ENCODE measurements around the gene RNF224. TPM values are rescaled to one million over a fixed set of nuclear protein-coding genes. Genes with fewer than 3 reads are reported as not detected.

The RNF224 gene
- total and polyA plus RNA-seq, 2 of the 13 experiments (the other 11 are each of a cell fraction or from before 2014, with no cell fraction given) = 0.09 TPM; not detected in 1

- TF ChIP-seq, protein P1, sequence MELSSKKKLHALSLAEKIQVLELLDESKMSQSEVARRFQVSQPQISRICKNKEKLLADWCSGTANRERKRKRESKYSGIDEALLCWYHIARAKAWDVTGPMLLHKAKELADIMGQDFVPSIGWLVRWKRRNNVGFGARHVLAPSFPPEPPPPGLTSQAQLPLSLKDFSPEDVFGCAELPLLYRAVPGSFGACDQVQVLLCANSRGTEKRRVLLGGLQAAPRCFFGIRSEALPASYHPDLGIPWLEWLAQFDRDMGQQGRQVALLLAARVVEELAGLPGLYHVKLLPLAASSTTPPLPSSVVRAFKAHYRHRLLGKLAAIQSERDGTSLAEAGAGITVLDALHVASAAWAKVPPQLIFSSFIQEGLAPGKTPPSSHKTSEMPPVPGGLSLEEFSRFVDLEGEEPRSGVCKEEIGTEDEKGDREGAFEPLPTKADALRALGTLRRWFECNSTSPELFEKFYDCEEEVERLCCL (CRISPR knock-in tag; IDR thresholded peaks at IDR 0.05; ENCODE audit: borderline replicate concordance) = no peak
- TF ChIP-seq GABPB1 (CRISPR knock-in tag; IDR thresholded peaks at IDR 0.05) (peak; percentile 63; the same call in 1 of the 2 replicates), RFX5 (IDR thresholded peaks at IDR 0.05; ENCODE audit: low read depth, low read length) (no peak), ZNF605 (CRISPR knock-in tag; IDR thresholded peaks at IDR 0.05) (peak; percentile 44; the same call in 1 of the 2 replicates), ZNF776 (CRISPR knock-in tag; IDR thresholded peaks at IDR 0.05) (peak; percentile 63; the same call in 1 of the 2 replicates), TBX2 (CRISPR knock-in tag; IDR thresholded peaks at IDR 0.05; ENCODE audit: borderline replicate concordance) (peak; percentile 64), NFYB (CRISPR knock-in tag; IDR thresholded peaks at IDR 0.05) (0 out of 2 replicates have a peak, but pooled peaks have one; percentile 17), HNRNPLL (IDR thresholded peaks at IDR 0.05; ENCODE audit: low read depth, low read length, poor library complexity, severe bottlenecking) (peak; percentile 4), ZNF564 (CRISPR knock-in tag; IDR thresholded peaks at IDR 0.05) (peak; percentile 86; the same call in 1 of the 2 replicates)
- TF ChIP-seq, protein P2, sequence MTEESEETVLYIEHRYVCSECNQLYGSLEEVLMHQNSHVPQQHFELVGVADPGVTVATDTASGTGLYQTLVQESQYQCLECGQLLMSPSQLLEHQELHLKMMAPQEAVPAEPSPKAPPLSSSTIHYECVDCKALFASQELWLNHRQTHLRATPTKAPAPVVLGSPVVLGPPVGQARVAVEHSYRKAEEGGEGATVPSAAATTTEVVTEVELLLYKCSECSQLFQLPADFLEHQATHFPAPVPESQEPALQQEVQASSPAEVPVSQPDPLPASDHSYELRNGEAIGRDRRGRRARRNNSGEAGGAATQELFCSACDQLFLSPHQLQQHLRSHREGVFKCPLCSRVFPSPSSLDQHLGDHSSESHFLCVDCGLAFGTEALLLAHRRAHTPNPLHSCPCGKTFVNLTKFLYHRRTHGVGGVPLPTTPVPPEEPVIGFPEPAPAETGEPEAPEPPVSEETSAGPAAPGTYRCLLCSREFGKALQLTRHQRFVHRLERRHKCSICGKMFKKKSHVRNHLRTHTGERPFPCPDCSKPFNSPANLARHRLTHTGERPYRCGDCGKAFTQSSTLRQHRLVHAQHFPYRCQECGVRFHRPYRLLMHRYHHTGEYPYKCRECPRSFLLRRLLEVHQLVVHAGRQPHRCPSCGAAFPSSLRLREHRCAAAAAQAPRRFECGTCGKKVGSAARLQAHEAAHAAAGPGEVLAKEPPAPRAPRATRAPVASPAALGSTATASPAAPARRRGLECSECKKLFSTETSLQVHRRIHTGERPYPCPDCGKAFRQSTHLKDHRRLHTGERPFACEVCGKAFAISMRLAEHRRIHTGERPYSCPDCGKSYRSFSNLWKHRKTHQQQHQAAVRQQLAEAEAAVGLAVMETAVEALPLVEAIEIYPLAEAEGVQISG (CRISPR knock-in tag; IDR thresholded peaks at IDR 0.05) = 0 out of 2 replicates have a peak, but pooled peaks have one; percentile 3
- TF ChIP-seq, protein P3, sequence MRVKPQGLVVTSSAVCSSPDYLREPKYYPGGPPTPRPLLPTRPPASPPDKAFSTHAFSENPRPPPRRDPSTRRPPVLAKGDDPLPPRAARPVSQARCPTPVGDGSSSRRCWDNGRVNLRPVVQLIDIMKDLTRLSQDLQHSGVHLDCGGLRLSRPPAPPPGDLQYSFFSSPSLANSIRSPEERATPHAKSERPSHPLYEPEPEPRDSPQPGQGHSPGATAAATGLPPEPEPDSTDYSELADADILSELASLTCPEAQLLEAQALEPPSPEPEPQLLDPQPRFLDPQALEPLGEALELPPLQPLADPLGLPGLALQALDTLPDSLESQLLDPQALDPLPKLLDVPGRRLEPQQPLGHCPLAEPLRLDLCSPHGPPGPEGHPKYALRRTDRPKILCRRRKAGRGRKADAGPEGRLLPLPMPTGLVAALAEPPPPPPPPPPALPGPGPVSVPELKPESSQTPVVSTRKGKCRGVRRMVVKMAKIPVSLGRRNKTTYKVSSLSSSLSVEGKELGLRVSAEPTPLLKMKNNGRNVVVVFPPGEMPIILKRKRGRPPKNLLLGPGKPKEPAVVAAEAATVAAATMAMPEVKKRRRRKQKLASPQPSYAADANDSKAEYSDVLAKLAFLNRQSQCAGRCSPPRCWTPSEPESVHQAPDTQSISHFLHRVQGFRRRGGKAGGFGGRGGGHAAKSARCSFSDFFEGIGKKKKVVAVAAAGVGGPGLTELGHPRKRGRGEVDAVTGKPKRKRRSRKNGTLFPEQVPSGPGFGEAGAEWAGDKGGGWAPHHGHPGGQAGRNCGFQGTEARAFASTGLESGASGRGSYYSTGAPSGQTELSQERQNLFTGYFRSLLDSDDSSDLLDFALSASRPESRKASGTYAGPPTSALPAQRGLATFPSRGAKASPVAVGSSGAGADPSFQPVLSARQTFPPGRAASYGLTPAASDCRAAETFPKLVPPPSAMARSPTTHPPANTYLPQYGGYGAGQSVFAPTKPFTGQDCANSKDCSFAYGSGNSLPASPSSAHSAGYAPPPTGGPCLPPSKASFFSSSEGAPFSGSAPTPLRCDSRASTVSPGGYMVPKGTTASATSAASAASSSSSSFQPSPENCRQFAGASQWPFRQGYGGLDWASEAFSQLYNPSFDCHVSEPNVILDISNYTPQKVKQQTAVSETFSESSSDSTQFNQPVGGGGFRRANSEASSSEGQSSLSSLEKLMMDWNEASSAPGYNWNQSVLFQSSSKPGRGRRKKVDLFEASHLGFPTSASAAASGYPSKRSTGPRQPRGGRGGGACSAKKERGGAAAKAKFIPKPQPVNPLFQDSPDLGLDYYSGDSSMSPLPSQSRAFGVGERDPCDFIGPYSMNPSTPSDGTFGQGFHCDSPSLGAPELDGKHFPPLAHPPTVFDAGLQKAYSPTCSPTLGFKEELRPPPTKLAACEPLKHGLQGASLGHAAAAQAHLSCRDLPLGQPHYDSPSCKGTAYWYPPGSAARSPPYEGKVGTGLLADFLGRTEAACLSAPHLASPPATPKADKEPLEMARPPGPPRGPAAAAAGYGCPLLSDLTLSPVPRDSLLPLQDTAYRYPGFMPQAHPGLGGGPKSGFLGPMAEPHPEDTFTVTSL (CRISPR knock-in tag; IDR thresholded peaks at IDR 0.05; ENCODE audit: borderline replicate concordance) = no peak
- TF ChIP-seq, protein P4, sequence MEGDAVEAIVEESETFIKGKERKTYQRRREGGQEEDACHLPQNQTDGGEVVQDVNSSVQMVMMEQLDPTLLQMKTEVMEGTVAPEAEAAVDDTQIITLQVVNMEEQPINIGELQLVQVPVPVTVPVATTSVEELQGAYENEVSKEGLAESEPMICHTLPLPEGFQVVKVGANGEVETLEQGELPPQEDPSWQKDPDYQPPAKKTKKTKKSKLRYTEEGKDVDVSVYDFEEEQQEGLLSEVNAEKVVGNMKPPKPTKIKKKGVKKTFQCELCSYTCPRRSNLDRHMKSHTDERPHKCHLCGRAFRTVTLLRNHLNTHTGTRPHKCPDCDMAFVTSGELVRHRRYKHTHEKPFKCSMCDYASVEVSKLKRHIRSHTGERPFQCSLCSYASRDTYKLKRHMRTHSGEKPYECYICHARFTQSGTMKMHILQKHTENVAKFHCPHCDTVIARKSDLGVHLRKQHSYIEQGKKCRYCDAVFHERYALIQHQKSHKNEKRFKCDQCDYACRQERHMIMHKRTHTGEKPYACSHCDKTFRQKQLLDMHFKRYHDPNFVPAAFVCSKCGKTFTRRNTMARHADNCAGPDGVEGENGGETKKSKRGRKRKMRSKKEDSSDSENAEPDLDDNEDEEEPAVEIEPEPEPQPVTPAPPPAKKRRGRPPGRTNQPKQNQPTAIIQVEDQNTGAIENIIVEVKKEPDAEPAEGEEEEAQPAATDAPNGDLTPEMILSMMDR (CRISPR knock-in tag; IDR thresholded peaks at IDR 0.05) = peak; percentile 11; the same call in 1 of the 2 replicates
- TF ChIP-seq, protein P5, sequence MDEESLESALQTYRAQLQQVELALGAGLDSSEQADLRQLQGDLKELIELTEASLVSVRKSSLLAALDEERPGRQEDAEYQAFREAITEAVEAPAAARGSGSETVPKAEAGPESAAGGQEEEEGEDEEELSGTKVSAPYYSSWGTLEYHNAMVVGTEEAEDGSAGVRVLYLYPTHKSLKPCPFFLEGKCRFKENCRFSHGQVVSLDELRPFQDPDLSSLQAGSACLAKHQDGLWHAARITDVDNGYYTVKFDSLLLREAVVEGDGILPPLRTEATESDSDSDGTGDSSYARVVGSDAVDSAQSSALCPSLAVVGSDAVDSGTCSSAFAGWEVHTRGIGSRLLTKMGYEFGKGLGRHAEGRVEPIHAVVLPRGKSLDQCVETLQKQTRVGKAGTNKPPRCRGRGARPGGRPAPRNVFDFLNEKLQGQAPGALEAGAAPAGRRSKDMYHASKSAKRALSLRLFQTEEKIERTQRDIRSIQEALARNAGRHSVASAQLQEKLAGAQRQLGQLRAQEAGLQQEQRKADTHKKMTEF (CRISPR knock-in tag; IDR thresholded peaks at IDR 0.05) = peak; percentile 44; the same call in 1 of the 2 replicates
Measured at GRCh38 chr9:137222190-137223077, 4.9 kb upstream of the RNF224 start, which contains the start of gene RNF208 (continued).
